Endothelial cell (in vitro differentiated cells): Measurements from ENCODE around the gene RBBP6. TPM values are rescaled to one million over a fixed set of nuclear protein-coding genes. Genes with fewer than 3 reads are reported as not detected.

Experiments used
- DNase-seq: peaks from one replicate; pipeline ENCODE4 v3.0.0; 2021; ENCODE audit warnings: low spot score
- H3K27ac Mint-ChIP-seq: one replicate; pipeline ENCODE4 v1.8.0; 2021; ENCODE audit warnings: mixed read lengths, inconsistent platforms; ENCODE audit not compliant: unreplicated experiment
- H3K27me3 Mint-ChIP-seq: one replicate; pipeline ENCODE4 v1.8.0; 2021; ENCODE audit warnings: mild to moderate bottlenecking, moderate library complexity, mixed read lengths, inconsistent platforms; ENCODE audit not compliant: unreplicated experiment
- H3K36me3 Mint-ChIP-seq: one replicate; pipeline ENCODE4 v1.8.0; 2021; ENCODE audit warnings: mild to moderate bottlenecking, low read depth, mixed read lengths, inconsistent platforms; ENCODE audit not compliant: unreplicated experiment
- H3K4me1 Mint-ChIP-seq: one replicate; pipeline ENCODE4 v1.8.0; 2021; ENCODE audit warnings: mild to moderate bottlenecking, mixed read lengths, inconsistent platforms; ENCODE audit not compliant: unreplicated experiment
- H3K4me3 Mint-ChIP-seq: one replicate; pipeline ENCODE4 v1.8.0; 2021; ENCODE audit warnings: mild to moderate bottlenecking, mixed read lengths, inconsistent platforms; ENCODE audit not compliant: unreplicated experiment
- H3K9me3 Mint-ChIP-seq: one replicate; pipeline ENCODE4 v1.8.0; 2021; ENCODE audit warnings: mixed read lengths, inconsistent platforms; ENCODE audit not compliant: unreplicated experiment
- total RNA-seq: library from RNA; stranded (reverse); fragmentation: NEBNext Ultra II Directional; extraction: Animal tissue kit (Norgen Biotek cat#: 25700); gene quantifications from one replicate; pipeline ENCODE4 v1.2.1, GENCODE V29; 2021; ENCODE audit not compliant: unreplicated experiment
- TF ChIP-seq, protein P1 (sequence below): fragments of 200-600 bp; sonication (generic); IDR thresholded peaks from one replicate; pipeline ENCODE4 v1.5.0; 2021; ENCODE audit warnings: antibody characterized with exemption; ENCODE audit not compliant: unreplicated experiment

The RBBP6 gene
- total RNA-seq, 1 donor from 2014 or later: 67.9 TPM

- H3K9me3 Mint-ChIP-seq: no peaks in the 10 kb centered on the region
- TF ChIP-seq, protein P1, sequence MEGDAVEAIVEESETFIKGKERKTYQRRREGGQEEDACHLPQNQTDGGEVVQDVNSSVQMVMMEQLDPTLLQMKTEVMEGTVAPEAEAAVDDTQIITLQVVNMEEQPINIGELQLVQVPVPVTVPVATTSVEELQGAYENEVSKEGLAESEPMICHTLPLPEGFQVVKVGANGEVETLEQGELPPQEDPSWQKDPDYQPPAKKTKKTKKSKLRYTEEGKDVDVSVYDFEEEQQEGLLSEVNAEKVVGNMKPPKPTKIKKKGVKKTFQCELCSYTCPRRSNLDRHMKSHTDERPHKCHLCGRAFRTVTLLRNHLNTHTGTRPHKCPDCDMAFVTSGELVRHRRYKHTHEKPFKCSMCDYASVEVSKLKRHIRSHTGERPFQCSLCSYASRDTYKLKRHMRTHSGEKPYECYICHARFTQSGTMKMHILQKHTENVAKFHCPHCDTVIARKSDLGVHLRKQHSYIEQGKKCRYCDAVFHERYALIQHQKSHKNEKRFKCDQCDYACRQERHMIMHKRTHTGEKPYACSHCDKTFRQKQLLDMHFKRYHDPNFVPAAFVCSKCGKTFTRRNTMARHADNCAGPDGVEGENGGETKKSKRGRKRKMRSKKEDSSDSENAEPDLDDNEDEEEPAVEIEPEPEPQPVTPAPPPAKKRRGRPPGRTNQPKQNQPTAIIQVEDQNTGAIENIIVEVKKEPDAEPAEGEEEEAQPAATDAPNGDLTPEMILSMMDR: no peak
- H3K36me3 Mint-ChIP-seq: no peaks in the 10 kb centered on the region
- H3K4me3 Mint-ChIP-seq: no peak overlapping the region
- no peak overlapping the region for H3K27ac Mint-ChIP-seq
- H3K27me3 Mint-ChIP-seq: no peaks in the 10 kb centered on the region
- H3K4me1 Mint-ChIP-seq: no peaks in the 10 kb centered on the region
- DNase-seq: no peak
Measured at GRCh38 chr16:24515186-24515585, 24.2 kb upstream of the RBBP6 start.

- H3K36me3 Mint-ChIP-seq: no peaks in the 10 kb centered on the region
- TF ChIP-seq, protein P1: peak; percentile 84
- no peak overlapping the region for H3K27ac Mint-ChIP-seq
- peaks cover 1% of the 10 kb centered on the region for H3K27me3 Mint-ChIP-seq
- H3K9me3 Mint-ChIP-seq: no peaks in the 10 kb centered on the region
- H3K4me1 Mint-ChIP-seq: no peaks in the 10 kb centered on the region
- peak; percentile 85 for DNase-seq
- no peak overlapping the region for H3K4me3 Mint-ChIP-seq
Measured at GRCh38 chr16:24516900-24517669, 22.3 kb upstream of the RBBP6 start.

- Mint-ChIP-seq H3K9me3 (no peaks in the 10 kb centered on the region), H3K4me3 (no peak overlapping the region), H3K27me3 (peaks cover 1% of the 10 kb centered on the region), H3K4me1 (no peaks in the 10 kb centered on the region), H3K36me3 (no peaks in the 10 kb centered on the region), H3K27ac (no peak overlapping the region)
- TF ChIP-seq, protein P1: no peak
- no peak for DNase-seq
Measured at GRCh38 chr16:24518498-24518897, 20.9 kb upstream of the RBBP6 start.

GRCh38 chr16:24520983-24521382 is 18.4 kb upstream of the RBBP6 start:
- Mint-ChIP-seq H3K4me1 (peaks cover 4% of the 10 kb centered on the region), H3K9me3 (no peaks in the 10 kb centered on the region), H3K36me3 (no peaks in the 10 kb centered on the region), H3K27me3 (peaks cover 1% of the 10 kb centered on the region), H3K4me3 (no peak overlapping the region), H3K27ac (no peak overlapping the region)
- no peak for DNase-seq
- TF ChIP-seq, protein P1: no peak

GRCh38 chr16:24522751-24523150 is 16.6 kb upstream of the RBBP6 start:
- DNase-seq: no peak
- Mint-ChIP-seq H3K9me3 (no peaks in the 10 kb centered on the region), H3K27me3 (peaks cover 1% of the 10 kb centered on the region), H3K4me1 (peaks cover 4% of the 10 kb centered on the region), H3K4me3 (no peak overlapping the region), H3K36me3 (no peaks in the 10 kb centered on the region), H3K27ac (no peak overlapping the region)
- TF ChIP-seq, protein P1: no peak
